ENCODE data around the gene FBLL1.

The FBLL1 gene

DNA sequence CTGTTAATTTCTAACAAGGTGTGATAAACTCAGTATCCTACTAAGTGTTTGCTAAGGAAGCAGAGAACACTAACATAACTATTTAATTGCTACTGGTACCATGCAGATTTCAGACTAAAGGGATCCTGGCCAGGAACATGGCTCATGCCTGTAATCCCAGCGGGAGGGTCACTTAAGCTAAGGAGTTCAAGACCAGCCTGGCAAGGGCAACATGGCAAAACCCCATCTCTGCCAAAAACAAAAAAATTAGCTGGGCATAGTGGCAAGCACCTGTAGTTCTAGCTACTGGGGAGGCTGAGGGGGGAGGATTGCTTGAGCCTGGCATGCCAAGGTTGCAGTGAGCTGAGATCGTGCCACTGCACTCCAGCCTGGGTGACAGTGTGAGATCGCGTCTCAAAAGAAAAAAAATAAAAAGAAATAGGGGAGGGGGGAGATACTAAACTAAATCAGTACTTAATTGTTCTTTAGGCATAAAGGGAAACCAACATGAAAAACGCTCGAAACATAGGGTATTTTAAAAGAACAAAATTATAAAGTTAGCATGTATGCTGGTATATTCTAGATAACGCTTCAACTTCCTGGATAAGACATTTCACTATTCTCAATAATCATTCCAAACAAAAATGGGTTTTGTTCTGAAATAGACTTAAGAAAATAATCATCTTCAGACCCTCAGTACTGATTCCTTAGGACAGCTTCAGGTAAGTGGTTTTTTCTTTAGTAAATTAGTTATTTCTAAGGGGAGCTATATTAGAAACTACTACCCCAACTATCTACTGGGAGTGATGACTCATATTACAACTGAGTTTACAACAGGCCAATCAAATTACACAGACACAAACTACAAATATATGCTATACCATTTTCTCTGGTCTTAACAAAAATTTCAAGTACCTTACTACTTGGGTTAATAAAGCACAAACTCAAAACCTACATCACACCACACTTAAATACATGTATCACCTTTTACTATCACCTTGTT is 46.6 kb downstream of the FBLL1 start:
- Histone ChIP-seq H3K4me1 (ENCODE audit: control insufficient read depth in 1 of 2, insufficient read depth in 1 of 2, low read depth in 1 of 2, low read length in 1 of 2) (peaks cover 15 to 16% of the 10 kb centered on the region in 2 experiments), H3K27me3 (no peaks in the 10 kb centered on the region), H3K4me3 (ENCODE audit: low read depth in 1 of 2, low read length in 1 of 2) (no peak overlapping the region), H3K36me3 (no peaks in the 10 kb centered on the region), H3K27ac (no peak overlapping the region), H3K9me3 (no peaks in the 10 kb centered on the region)
- TF ChIP-seq, protein P1, sequence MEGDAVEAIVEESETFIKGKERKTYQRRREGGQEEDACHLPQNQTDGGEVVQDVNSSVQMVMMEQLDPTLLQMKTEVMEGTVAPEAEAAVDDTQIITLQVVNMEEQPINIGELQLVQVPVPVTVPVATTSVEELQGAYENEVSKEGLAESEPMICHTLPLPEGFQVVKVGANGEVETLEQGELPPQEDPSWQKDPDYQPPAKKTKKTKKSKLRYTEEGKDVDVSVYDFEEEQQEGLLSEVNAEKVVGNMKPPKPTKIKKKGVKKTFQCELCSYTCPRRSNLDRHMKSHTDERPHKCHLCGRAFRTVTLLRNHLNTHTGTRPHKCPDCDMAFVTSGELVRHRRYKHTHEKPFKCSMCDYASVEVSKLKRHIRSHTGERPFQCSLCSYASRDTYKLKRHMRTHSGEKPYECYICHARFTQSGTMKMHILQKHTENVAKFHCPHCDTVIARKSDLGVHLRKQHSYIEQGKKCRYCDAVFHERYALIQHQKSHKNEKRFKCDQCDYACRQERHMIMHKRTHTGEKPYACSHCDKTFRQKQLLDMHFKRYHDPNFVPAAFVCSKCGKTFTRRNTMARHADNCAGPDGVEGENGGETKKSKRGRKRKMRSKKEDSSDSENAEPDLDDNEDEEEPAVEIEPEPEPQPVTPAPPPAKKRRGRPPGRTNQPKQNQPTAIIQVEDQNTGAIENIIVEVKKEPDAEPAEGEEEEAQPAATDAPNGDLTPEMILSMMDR (IDR thresholded peaks at IDR 0.05): no peak

DNA sequence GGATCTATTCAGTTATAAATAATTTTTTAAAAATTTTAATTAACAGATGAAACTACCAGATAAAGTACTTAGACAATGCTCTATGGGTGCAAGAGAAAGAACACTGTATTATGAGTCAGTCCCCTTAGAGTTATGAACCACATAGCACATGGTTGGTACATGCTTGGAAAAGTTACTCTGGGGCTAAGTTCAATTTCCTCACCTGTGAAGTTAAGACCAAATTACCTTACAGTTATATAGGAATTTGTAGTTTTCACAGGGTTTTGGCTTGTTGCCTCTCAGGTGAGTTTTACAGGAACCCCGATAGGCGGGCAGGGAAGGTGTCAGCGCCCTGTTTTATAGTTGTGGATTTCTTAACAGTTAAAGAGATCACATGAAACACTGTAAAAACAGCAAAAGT is 48.9 kb downstream of the FBLL1 start:
- Histone ChIP-seq H3K27me3 (no peaks in the 10 kb centered on the region), H3K4me1 (ENCODE audit: control insufficient read depth in 1 of 2, insufficient read depth in 1 of 2, low read depth in 1 of 2, low read length in 1 of 2) (peaks cover 15 to 16% of the 10 kb centered on the region in 2 experiments), H3K27ac (no peak overlapping the region), H3K36me3 (no peaks in the 10 kb centered on the region), H3K4me3 (ENCODE audit: low read depth in 1 of 2, low read length in 1 of 2) (peak overlapping the region; percentile 86 to 88), H3K9me3 (no peaks in the 10 kb centered on the region)
- TF ChIP-seq, protein P1 (IDR thresholded peaks at IDR 0.05): no peak

DNA sequence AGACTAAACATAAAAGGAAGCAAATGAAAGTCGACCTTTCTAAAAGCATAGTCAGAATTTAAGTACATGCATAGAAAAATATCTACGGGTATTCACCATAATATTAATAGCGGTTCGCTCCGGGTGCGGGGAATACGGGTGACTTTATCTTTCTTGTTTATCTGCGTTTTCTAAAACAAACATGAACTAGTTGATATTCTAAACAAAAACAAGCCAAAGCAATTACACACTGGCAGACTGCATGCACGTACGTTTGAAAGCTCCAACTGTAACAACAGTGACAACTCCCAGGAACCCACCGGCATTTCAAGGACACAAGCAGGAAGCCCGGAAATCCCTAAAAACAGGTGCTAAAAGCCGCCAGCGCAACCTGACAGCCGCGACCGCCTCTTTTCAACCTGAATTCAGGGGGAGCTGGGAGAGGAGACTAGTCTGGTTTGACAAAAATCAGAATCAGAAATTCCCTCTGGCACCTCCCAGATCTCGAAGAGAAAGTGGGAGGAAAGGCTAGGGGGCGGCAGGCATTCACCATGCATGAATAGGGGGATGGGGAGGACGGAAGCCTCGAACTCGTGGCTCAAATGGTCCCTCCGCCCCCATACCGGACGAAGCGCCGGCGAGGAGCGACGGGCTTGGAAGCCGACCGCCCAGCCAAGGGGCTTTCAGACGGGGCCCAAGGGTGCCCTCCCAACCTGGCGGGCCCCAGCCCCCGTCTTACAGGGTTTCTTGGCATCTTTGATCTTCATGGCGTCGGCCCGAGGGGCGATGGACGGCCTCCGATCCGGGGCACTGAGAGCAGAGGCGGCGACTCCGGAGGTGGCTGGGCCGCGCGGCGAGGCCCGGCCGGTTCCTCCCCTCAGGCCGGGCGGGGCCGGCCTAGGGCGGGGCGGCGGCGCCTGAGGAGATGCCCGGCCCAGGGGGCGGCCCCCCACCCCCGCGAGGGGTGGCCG is 49.7 kb downstream of the FBLL1 start, which contains the start of gene PANK3:
TSS of gene PANK3 (minus strand) at position 831 of the 950 bp plus-strand sequence. CDS start at position 746, 85 bp downstream.
- TF ChIP-seq, protein P1 (IDR thresholded peaks at IDR 0.05): no peak
- Histone ChIP-seq H3K4me3 (ENCODE audit: low read depth in 1 of 2, low read length in 1 of 2) (peak within 1 kb of the TSS; percentile 86 to 88), H3K27me3 (no peaks in the 10 kb centered on the region), H3K4me1 (ENCODE audit: control insufficient read depth in 1 of 2, insufficient read depth in 1 of 2, low read depth in 1 of 2, low read length in 1 of 2) (peaks cover 15 to 16% of the 10 kb centered on the region in 2 experiments), H3K9me3 (no peaks in the 10 kb centered on the region), H3K36me3 (no peaks in the 10 kb centered on the region), H3K27ac (peak within 1 kb of the TSS; percentile 85)

DNA sequence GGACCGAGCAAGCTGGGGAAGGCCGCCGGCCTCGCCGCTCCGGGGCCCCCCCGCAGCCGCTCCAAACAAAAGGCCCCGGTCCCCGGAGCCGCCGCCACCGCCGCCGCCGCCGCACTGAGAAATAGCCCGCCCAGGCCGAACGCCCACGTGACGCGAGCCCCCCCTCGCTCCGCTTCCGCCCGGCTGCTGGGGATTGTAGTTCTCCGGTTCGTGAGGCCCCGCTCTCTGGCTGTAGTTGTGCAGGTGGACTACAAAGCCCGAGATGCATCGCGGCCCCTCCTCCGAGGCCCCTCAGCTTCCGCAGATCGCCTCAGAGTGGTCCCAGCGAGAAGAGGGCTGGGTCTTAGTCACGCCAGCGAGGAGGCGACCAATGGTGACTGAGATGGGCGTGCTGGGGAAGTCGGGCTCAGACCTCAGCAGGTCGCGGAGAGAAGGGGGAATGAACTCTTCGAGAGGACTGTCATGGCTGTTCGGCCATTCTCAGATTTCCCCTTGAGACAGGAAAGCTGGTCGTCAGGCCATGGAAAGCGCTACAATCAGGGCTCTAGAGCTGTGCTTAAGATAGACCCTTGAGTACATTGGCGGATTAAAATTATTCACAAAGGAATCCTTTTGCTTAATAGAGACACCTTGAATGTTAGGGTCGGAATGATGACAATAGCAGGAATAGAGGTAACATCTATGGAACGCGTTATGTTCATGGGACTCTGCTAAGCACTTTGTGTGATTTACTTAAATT is 50.6 kb downstream of the FBLL1 start:
- Histone ChIP-seq H3K4me1 (ENCODE audit: control insufficient read depth in 1 of 2, insufficient read depth in 1 of 2, low read depth in 1 of 2, low read length in 1 of 2) (peaks cover 15 to 16% of the 10 kb centered on the region in 2 experiments), H3K27ac (peak overlapping the region; percentile 85)

More for the DNA sequence above, 50.6 kb downstream of the FBLL1 start:
- H3K27me3 ChIP-seq: no peaks in the 10 kb centered on the region
- H3K4me3 ChIP-seq (ENCODE audit: low read depth in 1 of 2, low read length in 1 of 2): peak overlapping the region; percentile 86 to 88
- no peaks in the 10 kb centered on the region for H3K36me3 ChIP-seq
- no peaks in the 10 kb centered on the region for H3K9me3 ChIP-seq
- TF ChIP-seq, protein P1 (IDR thresholded peaks at IDR 0.05): peak; percentile 13

All from neutrophil (primary cell).